Brain pericyte (primary cell): Measurements from ENCODE around the gene GTPBP6.
"Not testable (repeated sequence)": the region's sequence is repeated elsewhere in the genome, so short reads cannot be mapped to it uniquely, and the experiment has no call there.

Experiments
- DNase-seq: peaks from one replicate; pipeline ENCODE4 v3.0.0-alpha.2; 2012; ENCODE audit warnings: low read depth, low spot score

The GTPBP6 gene

DNA sequence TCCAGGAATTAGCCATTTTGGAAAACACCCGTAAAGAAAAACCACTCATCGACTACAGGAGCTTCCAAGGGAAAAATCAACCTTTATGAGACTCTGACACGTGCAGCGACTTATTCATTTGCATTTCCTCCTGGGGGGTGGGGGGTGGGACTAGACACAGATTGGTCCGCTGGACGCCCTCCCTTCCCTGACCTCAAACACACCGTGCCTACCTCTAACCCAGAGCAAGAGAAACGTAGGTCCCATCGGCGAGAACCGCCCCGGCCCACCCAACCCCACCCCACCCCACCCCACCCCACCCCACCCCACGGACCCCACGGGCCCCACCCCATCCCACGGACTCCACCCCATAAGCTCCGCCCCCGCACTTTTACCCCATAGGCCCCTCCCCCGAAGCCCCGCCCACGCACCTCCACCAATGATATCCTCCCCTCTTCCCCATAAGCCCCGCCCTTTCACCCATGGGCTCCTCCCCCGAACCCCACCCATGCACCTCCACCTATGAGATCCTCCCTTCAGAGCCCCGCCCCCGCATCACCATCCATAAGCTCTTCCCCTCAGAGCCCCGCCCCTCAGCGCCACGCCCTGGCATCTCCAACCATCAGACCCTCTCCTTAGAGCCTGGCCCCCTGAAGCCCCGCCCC, 1.1 kb downstream of the GTPBP6 start:
- no peak for DNase-seq

DNA sequence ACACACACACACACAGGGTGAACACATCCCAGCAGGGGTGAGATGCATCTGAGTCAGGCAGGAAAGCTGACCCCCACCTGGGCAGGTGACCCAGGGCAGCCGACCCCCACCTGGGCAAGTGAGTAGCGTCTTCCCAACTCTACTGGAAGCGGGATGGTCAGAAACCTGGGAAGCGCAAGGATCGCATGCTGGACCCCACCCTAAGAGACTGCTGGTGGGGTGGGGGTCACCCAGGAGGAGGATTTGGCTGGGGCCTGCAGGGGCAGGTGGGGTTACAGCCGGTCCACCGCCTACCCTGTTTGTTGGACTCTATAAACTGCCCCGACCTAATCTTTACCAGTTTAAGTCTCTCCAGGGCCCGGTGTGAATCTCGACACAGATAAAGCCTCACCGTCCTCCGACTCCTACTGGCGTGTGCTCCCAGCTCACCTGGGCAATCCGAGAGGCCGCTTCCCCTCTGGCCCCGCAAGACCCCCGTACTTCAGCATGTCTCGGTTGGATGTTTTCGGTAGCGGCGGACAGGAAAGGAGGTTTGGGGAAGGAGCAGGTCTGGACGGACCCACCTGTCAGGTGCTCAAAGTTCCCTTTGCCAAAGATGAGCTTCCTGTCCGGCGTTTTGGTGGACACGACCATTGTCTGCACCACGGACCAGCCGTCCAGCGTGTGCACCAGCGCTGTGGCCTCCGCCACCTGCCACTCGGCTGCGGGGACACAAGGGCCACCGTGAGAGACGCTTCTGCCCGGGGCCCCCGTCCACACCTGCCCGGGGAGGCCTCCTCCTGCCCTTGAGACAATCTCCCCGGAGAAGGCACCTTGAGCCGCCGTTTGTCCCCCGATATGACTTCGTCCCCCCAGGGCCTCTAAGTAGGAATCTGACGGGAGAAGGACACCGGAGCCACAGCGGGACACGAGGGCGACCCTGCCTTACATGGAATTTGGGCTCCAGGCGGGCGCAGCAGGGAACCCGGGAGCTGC, 2.0 kb downstream of the GTPBP6 start:
- no peak for DNase-seq

DNA sequence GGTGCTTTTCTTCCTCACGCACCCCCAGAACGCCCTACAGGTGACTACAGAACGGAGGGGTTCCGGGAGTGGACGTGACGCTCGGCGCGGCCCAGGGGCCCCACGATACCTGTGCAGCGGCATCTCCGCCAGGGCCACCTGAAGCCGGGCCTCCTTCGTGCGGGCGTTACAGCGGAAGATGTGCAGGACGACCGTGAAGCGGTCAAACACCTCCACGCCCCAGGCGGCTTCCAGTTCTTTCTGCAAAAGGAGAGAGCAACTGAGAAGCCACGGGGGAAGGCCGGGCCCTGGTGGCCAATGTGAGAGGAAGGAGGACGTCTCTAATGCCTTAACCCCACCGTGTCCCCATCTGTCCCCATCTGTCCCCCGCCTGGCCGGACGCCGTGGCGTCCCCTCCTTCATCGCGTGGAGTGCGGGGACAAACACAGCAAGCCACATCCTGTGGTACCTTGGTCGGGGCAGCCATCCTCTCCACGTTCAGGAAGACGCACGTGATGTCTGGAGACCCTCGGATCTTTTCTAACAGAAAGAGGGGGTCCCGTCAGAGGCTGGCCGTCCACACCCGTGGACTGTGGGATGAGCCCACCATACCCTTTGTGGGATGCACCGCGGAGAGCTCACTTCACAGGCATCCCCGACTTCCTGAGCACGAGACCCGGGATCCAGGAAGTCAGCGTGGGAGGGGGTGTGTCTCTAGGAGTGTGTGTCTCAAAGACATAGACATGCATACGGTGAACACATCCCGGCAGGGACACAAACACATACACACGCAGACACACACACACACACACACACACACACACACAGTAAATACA, 3.6 kb downstream of the GTPBP6 start:
- DNase-seq, result no peak

DNA sequence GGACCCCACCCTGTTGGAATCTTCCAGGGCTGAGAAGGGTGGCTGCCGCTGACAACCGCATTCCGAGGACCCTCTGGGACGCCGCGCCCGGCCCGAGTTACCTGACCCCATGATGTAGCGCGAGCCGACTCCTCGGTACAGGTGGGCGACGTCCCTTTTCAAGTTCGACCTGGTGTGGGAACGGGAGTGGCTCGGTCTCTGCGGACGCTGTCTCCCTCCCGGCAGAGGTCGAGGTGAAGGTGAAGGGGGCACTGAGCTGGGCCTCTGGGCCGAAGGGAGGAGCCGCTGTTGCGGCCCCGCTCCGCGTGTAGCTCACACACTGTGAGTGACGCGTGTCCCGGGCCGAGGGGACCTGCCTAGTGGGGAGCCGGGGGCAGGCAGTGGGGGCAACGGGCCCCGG, 4.5 kb downstream of the GTPBP6 start:
- no peak for DNase-seq

DNA sequence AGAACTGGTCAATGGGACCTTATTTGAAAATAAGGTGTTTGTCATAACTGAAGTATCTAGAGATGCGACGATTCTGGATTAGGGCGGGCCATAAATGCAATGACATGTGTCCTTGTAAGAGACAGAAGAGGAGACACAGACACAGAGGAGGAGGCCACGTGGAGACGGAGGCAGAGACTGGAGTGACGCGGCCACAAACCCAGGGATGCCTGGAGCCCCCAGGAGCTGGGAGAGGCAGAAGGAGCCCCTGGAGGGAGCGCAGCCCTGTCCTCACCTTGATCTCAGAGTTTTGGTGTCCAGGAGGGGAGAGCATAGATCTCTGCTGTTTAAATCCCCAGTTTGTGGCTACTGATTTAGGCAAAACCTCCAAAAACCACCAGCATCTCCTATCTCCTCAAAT, 5.0 kb downstream of the GTPBP6 start:
- DNase-seq, result no peak

DNA sequence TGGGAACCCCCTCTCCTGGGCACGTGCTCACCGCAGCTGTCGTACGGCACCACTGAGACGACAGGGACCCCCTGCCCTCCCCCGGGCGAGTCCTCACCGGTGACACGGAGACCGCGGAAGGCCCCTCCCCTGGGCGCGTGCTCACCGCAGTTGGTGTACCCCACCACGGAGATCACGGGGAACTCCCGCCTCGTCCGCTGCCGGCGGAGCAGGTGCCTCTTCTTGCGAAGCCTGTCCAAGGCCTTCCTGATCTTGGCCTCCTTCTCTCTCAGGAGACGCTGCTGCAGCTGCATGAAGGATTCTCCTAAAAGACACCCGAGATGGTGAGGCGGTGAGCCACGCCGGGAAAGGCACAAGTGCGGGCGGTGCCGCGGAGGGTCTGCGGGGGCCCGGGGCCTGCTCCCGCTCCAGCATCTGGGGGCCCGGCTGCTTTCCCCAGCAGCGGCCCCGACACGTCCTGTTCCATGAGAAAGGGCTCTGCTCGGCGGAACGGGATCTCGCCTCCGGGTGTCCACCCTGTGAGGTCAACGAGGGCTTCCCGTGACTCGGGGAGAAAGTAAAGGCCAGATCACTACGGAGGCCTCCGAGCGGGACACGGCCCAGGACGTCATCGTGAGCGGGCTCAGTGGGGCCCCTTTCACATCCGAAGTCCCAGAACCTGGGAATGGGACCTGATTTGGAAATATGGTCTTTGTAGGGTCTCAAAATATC, 5.8 kb downstream of the GTPBP6 start:
- DNase-seq, result no peak

DNA sequence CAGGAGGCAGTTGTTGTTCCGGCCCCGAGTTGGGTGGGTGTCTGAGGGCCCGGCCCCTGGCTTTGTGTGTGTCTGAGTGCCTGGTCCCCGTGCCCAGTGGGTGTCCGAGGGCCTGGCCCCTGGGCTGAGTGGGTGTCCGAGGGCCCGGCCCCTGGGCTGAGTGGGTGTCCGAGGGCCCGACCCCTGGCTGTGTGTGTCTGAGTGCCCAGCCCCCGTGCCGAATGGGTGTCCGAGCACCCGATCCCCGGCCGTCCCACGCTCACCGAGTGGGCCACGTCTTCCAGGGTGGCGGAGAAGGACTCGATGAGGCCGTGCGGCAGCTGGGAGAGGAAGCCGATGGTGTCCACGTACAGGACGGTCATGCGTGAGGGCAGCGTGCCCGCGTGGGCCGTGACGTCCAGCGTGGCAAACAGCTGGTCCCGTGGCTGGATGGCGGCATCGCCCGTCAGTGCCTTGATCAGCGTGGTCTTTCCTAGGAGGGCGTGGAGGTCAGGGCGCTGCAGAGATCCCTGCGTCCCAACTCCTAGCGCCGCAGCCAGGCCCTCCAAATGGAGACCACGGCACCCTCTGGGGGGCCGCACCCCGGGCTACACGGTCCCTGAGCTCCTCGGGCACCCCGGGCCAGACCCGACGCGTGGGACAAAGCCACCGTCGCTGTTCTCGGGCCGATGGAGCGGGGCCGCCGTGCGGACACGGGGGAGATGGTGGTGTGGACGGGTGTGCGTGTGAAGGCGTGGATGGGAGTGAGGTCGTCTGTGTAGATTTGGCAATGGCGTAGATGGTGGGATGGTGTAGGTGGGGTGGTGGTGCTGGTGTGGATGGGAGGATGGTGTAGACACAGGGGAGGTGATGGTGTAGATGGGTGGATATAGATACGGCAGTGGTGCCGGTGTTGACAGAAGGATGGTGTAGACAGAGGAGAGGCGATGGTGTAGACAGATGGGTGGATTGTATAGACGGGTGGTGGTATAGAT, 7.2 kb downstream of the GTPBP6 start:
- DNase-seq, result no peak

DNA sequence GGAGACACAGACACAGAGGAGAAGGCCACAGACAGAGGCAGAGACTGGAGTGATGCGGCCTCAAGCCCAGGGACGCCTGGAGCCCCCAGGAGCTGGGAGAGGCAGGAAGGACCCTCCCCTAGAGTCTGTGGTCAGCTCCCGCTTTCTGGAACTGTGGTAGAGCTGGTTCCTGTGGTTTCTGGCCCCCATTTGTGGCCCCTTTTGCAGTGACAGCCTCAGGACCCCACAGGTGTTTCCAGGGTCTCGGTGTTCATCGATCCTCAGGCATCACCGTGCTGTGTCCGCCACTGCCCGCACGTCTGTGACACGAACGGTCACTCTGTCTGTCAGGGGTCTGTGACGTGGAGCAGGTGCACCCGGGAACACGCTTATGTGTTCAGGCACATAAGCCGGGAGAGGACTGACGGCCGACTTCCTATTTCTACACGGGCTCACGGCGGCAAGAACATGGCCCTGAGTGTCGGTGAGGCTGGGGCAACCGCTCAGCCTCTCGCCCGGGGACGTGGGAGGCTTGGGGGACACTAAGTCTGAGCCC, 7.9 kb downstream of the GTPBP6 start:
- no peak for DNase-seq

DNA sequence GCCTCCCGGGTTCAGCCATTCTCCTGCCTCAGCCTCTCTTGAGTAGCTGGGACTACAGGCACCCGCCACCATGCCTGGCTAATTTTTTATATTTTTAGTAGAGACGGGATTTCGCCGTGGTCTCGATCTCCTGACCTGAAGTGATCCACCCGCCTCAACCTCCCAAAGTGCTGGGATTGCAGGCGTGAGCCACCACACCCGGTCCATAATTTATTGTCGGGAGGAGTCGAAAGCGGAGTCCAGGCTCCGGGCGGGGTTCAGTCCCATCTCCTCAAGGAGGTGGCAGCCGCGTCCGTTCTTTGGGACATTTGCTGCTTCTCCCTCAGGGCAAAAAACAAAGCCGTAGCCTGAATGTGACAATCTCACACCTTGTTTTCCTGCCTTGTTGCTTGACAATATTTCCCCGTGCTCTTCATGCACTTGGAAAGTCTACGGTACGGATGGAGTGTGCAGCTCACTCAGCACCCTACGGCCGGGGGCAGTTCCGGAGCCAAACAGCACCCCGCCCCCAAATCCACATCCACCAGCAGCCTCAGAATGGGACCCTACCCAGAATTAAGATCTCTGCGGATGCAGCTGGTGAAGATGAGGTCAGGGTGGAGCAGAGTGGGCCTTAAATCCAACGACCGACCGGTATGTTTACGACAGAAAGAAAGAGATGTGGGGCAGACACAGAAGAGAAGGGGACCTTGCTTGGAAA, 9.6 kb downstream of the GTPBP6 start:
- DNase-seq, result no peak

DNA sequence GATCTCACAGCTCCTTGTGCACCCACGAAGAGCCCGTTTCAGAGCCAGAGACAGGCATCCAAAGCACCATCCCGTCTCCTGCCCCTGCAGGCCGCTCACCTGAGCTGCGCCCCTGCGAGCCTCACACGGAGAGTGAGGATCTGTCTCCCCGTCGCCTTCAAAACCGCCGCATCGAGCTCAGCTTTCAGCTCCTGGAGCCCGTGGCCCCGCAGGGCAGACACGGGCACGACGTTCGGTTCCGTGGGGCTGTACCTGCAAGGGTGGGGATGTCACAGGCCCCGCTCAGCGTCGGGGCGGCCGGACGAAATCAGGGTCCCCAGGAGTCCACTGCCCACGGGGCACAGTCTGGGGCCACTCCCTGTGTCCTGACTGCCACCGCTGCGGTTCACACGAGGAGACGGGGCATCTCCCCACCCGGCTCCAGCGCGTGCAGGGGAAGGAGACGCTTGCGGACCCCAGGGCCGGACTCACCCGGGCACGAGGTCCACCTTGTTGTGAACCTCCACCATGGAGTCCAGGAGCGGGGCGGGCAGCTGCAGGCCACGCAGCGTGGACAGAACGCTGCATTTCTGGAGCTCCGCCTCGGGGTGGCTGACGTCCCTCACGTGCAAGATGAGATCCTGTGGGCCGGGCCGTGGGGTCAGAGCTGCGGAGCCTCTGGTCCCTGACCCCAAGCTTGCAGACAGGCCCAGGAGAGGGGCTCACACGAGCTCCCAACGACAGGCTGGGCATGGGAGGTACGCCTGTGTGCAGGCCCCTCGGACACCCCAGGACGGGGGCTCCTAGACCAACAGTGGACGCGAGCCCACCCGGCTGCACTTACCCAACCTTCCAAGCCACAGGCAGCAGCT, 11.1 kb downstream of the GTPBP6 start:
- DNase-seq, result no peak

DNA sequence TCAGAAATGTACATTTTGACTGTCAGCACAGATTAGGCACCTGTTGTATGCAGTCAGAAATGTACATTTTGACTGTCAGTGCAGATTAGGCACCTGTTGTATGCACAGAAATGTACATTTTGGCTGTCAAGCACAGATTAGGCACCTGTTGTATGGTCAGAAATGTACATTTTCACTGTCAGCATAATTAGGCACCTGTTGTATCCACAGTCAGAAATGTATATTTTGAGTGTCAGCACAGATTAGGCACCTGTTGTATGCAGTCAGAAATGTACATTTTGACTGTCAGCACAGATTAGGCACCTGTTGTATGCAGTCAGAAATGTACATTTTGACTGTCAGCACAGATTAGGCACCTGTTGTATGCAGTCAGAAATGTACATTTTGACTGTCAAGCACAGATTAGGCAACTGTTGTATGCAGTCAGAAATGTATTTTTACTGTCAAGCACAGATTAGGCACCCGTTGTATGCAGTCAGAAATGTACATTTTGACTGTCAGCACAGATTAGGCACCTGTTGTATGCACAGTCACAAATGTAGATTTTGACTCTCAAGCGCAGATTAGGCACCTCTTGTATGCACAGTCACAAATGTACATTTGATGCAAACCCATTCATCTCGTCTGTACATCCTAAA, 11.9 kb downstream of the GTPBP6 start:
- not testable (repeated sequence) for DNase-seq

DNA sequence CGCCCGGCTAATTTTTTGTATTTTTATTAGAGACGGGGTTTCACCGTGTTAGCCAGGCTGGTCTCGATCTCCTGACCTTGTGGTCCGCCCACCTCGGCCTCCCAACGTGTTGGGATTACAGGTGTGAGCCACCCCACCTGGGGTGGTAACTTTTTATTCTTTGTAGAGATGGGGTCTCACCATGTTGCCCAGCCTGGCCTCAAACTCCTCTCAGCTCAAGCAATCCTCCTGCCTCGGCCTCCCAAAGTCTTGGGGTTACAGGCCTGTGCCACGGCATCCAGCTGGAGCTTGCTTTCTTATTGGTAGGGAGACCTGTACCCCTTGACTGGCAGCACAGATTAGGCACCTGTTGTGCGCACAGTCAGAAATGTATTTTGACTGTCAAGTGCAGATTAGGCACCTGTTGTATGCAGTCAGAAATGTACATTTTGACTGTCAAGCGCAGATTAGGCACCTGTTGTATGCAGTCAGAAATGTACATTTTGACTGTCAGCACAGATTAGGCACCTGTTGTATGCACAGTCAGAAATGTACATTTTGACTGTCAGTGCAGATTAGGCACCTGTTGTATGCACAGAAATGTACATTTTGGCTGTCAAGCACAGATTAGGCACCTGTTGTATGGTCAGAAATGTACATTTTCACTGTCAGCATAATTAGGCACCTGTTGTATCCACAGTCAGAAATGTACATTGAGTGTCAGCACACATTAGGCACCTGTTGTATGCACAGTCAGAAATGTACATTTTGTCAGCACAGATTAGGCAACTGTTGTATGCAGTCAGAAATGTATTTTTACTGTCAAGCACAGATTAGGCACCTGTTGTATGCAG, 12.6 kb downstream of the GTPBP6 start:
- not testable (repeated sequence) for DNase-seq

DNA sequence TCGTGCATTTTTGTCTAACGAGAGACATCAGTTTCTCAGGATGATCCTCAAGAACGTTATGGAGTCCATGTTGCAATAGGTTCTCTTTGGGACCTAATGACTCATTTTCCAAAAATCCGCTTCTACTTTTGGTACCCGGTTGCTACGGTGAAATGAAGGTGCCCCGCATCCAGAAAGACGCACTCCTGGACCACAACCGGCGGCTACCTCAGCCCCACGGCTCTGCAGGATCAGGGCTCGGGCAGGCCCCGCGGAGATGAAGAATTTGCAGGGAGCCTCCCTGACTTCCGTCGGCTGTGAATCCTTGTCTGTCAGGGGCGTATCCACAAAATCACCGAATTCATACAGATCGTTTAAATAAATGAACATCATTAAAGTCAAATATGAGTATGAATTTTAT, 15.6 kb downstream of the GTPBP6 start:
- no peak for DNase-seq

DNA sequence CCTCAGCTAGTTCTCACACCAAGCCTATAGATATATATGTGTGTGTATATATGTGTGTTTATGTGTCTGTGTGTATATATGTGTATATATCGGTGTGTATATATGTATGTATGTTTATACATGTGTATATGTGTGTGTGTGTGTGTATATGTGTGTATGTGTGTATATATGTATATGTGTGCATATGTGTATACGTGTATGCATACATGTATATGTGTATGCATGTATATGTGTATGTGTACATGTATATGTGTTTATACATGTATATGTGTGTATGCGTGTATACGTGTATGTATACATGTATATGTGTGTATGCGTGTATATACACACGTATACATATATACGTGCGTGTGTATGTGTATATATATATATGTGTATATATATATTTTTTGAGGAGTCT, 18.3 kb downstream of the GTPBP6 start:
- DNase-seq, result no peak

DNA sequence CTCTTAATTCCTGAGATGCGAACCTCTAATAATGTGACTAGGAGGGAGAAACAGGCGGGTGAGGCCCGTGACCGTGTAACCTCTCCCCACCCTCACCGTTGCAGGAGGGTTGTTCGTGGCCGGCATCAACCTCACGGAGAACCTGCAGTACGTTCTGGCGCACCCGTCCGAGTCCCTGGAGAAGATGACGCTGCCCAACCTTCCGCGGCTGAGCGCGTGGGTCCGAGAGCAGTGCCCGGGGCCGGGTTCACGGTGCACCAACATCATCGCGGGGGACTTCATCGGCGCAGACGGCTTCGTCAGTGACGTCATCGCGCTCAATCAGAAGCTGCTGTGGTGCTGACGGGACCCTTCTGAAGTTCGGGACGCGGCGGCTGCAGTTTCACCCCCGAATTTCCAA, 19.6 kb downstream of the GTPBP6 start:
- no peak for DNase-seq

DNA sequence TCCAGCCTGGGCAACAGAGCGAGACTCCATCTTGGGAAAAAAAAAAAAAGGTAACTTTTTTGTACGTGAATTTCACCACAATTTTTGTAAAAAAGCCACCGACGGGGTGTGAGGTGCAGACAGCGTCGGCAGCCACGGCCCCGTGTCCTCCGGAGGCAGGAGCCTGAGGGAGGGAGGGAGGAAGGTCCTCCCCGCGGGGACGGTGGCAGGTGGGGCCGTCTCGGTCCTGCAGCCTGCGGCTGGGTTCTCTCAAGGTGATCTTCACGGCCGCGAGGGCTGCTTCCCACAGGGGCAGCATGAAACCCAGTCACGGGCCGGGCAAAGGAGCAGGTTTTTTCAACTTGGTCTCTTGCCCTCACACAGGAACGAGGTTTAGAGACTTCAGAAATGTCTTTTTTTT, 23.5 kb downstream of the GTPBP6 start:
- no peak for DNase-seq
